HCT116 (cell line): Measurements from ENCODE around the gene SIRPB2. TPM values are rescaled to one million over a fixed set of nuclear protein-coding genes. Genes with fewer than 3 reads are reported as not detected.

Experiments
- ATAC-seq: fragments of 200-7000 bp; cut with Tn5 transposase; 2 replicates; pipeline ENCODE4 v1.9.1; 2020; ENCODE audit warnings: mild to moderate bottlenecking, moderate library complexity
- BruUV-seq: library from RNA; stranded (reverse); fragments of 400-500 nt; replicated peaks from 2 replicates; lab custom pipeline; 2021; lab: Mats Ljungman, UMichigan
- CTCF ChIA-PET: fragments of 300-600 bp; sonication (Branson Sonifier 250); formaldehyde crosslinking; loops from one replicate; lab custom pipeline; 2021; ENCODE audit warnings: antibody characterized with exemption; lab: Charles Lee
- POLR2A ChIA-PET: fragments of 300-600, 350-600 bp; sonication (Branson Sonifier 250); formaldehyde crosslinking; loops from one replicate; lab custom pipeline; 2021; ENCODE audit warnings: antibody characterized with exemption; lab: Charles Lee
- RAD21 ChIA-PET, 2 experiments: fragments of 300-600 bp; sonication (Branson Sonifier 250); formaldehyde crosslinking; loops; one replicate each; lab custom pipeline; 2023; ENCODE audit warnings: low total read pairs in 2 of 2; ENCODE audit not compliant: uncharacterized antibody in 2 of 2, unreplicated experiment in 2 of 2, low non-redundant PET in 1 of 2; lab: Charles Lee
- DNase-seq: peaks from one replicate; pipeline ENCODE4 v3.0.0-alpha.2; 2010; ENCODE audit warnings: low read depth, low spot score
- H2AFZ ChIP-seq: fragments of 200-600 bp; shearing (Covaris generic), sonication (generic); 2 replicates; pipeline ENCODE4 v1.6.1; 2017; ENCODE audit warnings: low read depth, mixed run types, mixed read lengths, antibody characterized with exemption, low read length; ENCODE audit not compliant: poor library complexity, severe bottlenecking
- H3K27ac ChIP-seq: 2 replicates; pipeline ENCODE4 v1.5.1; 2012; ENCODE audit warnings: low read depth, low read length
- H3K27me3 ChIP-seq: fragments of 200-600 bp; sonication (generic); 2 replicates; pipeline ENCODE4 v1.6.1; 2016; ENCODE audit warnings: mixed run types, low read length, mixed read lengths; ENCODE audit not compliant: insufficient read depth
- H3K36me3 ChIP-seq, 2 experiments: fragments of 200-500 bp in 1 of 2; fragments of 200-600 bp in 1 of 2; sonication (Bioruptor generic) in 1 of 2; sonication (generic) in 1 of 2; 2 replicates each; pipeline versions ENCODE4 v1.5.1 to v1.6.1; 2014 to 2016; ENCODE audit warnings: low read length in 2 of 2, inconsistent platforms in 1 of 2, mixed read lengths in 1 of 2, mixed run types in 1 of 2; ENCODE audit not compliant: insufficient read depth in 2 of 2, control insufficient read depth in 1 of 2
- H3K4me1 ChIP-seq, 2 experiments: fragments of 200-600 bp in 1 of 2; sonication (generic) in 1 of 2; 2 replicates each; pipeline versions ENCODE4 v1.5.1 to v1.6.1; 2012 to 2017; ENCODE audit warnings: low read length in 2 of 2, inconsistent platforms in 1 of 2, mild to moderate bottlenecking in 1 of 2, mixed read lengths in 1 of 2, mixed run types in 1 of 2, moderate library complexity in 1 of 2; ENCODE audit not compliant: insufficient read depth in 2 of 2, control insufficient read depth in 1 of 2
- H3K4me2 ChIP-seq: fragments of 200-600 bp; sonication (generic); 2 replicates; pipeline ENCODE4 v1.6.1; 2017; ENCODE audit warnings: mixed run types, low read length, mixed read lengths
- H3K4me3 ChIP-seq, 2 experiments: fragments of 200-600 bp in 1 of 2; sonication (generic) in 1 of 2; replicated peaks in 1 of 2; 2 replicates each; pipeline ENCODE4 v1.5.1; 2011 to 2016; ENCODE audit warnings: low read length in 2 of 2, control low read depth in 1 of 2, low read depth in 1 of 2, mild to moderate bottlenecking in 1 of 2, mixed read lengths in 1 of 2, mixed run types in 1 of 2
- H3K79me2 ChIP-seq: fragments of 200-600 bp; sonication (generic); 2 replicates; pipeline ENCODE4 v1.6.1; 2017; ENCODE audit warnings: mild to moderate bottlenecking, mixed run types, low read length, moderate library complexity, mixed read lengths; ENCODE audit not compliant: insufficient read depth
- H3K9ac ChIP-seq: fragments of 200-600 bp; sonication (generic); 2 replicates; pipeline ENCODE4 v1.6.1; 2016; ENCODE audit warnings: low read length, mixed read lengths
- H3K9me2 ChIP-seq: fragments of 200-600 bp; sonication (generic), shearing (Covaris generic); 2 replicates; pipeline ENCODE4 v1.6.1; 2017; ENCODE audit warnings: mixed run types, mild to moderate bottlenecking, moderate library complexity; ENCODE audit not compliant: insufficient read depth
- H3K9me3 ChIP-seq, 2 experiments: fragments of 200-500 bp in 1 of 2; fragments of 200-600 bp in 1 of 2; sonication (Bioruptor generic) in 1 of 2; sonication (generic) in 1 of 2; 2 replicates each; pipeline ENCODE4 v1.6.1; 2014 to 2017; ENCODE audit warnings: low read length in 2 of 2, mixed read lengths in 2 of 2, inconsistent platforms in 1 of 2, low read depth in 1 of 2, mild to moderate bottlenecking in 1 of 2, mixed run types in 1 of 2, moderate library complexity in 1 of 2; ENCODE audit not compliant: control insufficient read depth in 1 of 2, insufficient read depth in 1 of 2
- H4K20me1 ChIP-seq: fragments of 200-600 bp; sonication (generic), shearing (Covaris generic); 2 replicates; pipeline ENCODE4 v1.6.1; 2017; ENCODE audit warnings: mixed run types, mild to moderate bottlenecking, moderate library complexity; ENCODE audit not compliant: insufficient read depth
- CTCF ChIP-seq, 3 experiments: fragments of 200-600 bp in 1 of 3; sonication (generic) in 1 of 3; IDR thresholded peaks in 2 of 3; conservative IDR thresholded peaks in 1 of 3; 2 replicates each; pipeline ENCODE4 v1.5.1; 2012 to 2017; ENCODE audit warnings: low read depth in 2 of 3, low read length in 2 of 3, antibody characterized with exemption in 1 of 3, borderline replicate concordance in 1 of 3, control low read depth in 1 of 3, mild to moderate bottlenecking in 1 of 3, mixed read lengths in 1 of 3, mixed run types in 1 of 3, moderate library complexity in 1 of 3; ENCODE audit not compliant: insufficient read depth in 1 of 3
- EGR1 ChIP-seq: IDR thresholded peaks from 2 replicates; pipeline ENCODE4 v1.6.1; 2012; ENCODE audit warnings: low read depth
- EZH2 ChIP-seq: fragments of 200-600 bp; sonication (generic); IDR thresholded peaks from 2 replicates; pipeline ENCODE4 v1.6.1; 2017; ENCODE audit warnings: antibody characterized with exemption, mixed run types
- EZH2phosphoT487 ChIP-seq: fragments of 200-600 bp; IDR thresholded peaks from 2 replicates; pipeline ENCODE4 v1.6.1; 2018; ENCODE audit warnings: antibody characterized with exemption, borderline replicate concordance
- FOSL1 ChIP-seq: IDR thresholded peaks from 2 replicates; pipeline ENCODE4 v1.6.1; 2012; ENCODE audit warnings: low read depth
- MAX ChIP-seq: IDR thresholded peaks from 2 replicates; pipeline ENCODE4 v1.6.1; 2012
- POLR2A ChIP-seq: IDR thresholded peaks from 2 replicates; pipeline ENCODE4 v1.7.0; 2011; ENCODE audit warnings: borderline replicate concordance; ENCODE audit not compliant: insufficient read depth, insufficient read length; ENCODE audit errors: extremely low read depth
- POLR2AphosphoS5 ChIP-seq: IDR thresholded peaks from 2 replicates; pipeline ENCODE4 v1.6.1; 2011; ENCODE audit warnings: mild to moderate bottlenecking, low read depth, low read length, moderate library complexity
- REST ChIP-seq: IDR thresholded peaks from 2 replicates; pipeline ENCODE4 v1.6.1; 2012; ENCODE audit warnings: low read depth
- SRF ChIP-seq: IDR thresholded peaks from 2 replicates; pipeline ENCODE4 v1.6.1; 2012; ENCODE audit warnings: low read depth
- TCF7L2 ChIP-seq: IDR thresholded peaks from 2 replicates; pipeline ENCODE4 v1.7.0; 2011; ENCODE audit warnings: borderline replicate concordance, inconsistent platforms; ENCODE audit not compliant: insufficient read depth, insufficient read length; ENCODE audit errors: extremely low read depth
- ZBTB33 ChIP-seq: IDR thresholded peaks from 2 replicates; pipeline ENCODE4 v1.6.1; 2011; ENCODE audit warnings: mild to moderate bottlenecking, low read length, moderate library complexity; ENCODE audit not compliant: insufficient replicate concordance; ENCODE audit errors: extremely low read depth
- ZFX ChIP-seq: fragments of 450-650 bp; IDR thresholded peaks from 2 replicates; pipeline ENCODE4 v1.6.1; 2017
- ZNF274 ChIP-seq: fragments of 200-500 bp; sonication (Bioruptor generic); IDR thresholded peaks from 2 replicates; pipeline ENCODE4 v1.6.1; 2014; ENCODE audit warnings: mild to moderate bottlenecking, low read depth, low read length, inconsistent platforms
- intact Hi-C: fragments of 100-400 bp; cut with micrococcal nuclease; formaldehyde crosslinking; loops from 2 replicates; pipeline ENCODE4 v1.10.0; 2022
- total RNA-seq: library from RNA; stranded (reverse); gene quantifications from one replicate; pipeline ENCODE4 v1.2.1, GENCODE V29; 2021; ENCODE audit not compliant: unreplicated experiment

SIRPB2 gene
- total RNA-seq, 1 experiment from 2014 or later, result not detected

- DNase-seq (no peak), ATAC-seq (no peak)
- H3K79me2 ChIP-seq, result no peaks in the 10 kb centered on the region
- H3K9me3 ChIP-seq, result no peaks in the 10 kb centered on the region
- intact Hi-C loops, result no loop called here
- no peaks in the 10 kb centered on the region for H3K4me1 ChIP-seq
- H3K9ac ChIP-seq, result no peak overlapping the region
- H3K27me3 ChIP-seq, result no peaks in the 10 kb centered on the region
- no peak overlapping the region for H2AFZ ChIP-seq
- TF ChIP-seq FOSL1 (no peak), POLR2AphosphoS5 (no peak), SRF (no peak), ZNF274 (no peak), EZH2 (no peak), ZBTB33 (no peak), REST (no peak), CTCF (IDR thresholded peaks at IDR 0.05 in 2 of 3, conservative IDR thresholded peaks at IDR 0.05 in 1 of 3; ENCODE audit: borderline replicate concordance in 1 of 3, insufficient read depth in 1 of 3, low read depth in 2 of 3, low read length in 2 of 3) (no peak), MAX (no peak), EZH2phosphoT487 (no peak), EGR1 (no peak), POLR2A (no peak), ZFX (no peak), TCF7L2 (no peak)
- POLR2A ChIA-PET, result no interaction called here
- no TSS peak for BruUV-seq
- H3K4me3 ChIP-seq, result no peak overlapping the region
- H3K4me2 ChIP-seq, result no peak overlapping the region
- no peaks in the 10 kb centered on the region for H4K20me1 ChIP-seq
- RAD21 ChIA-PET, result no interaction called here
- H3K9me2 ChIP-seq, result no peaks in the 10 kb centered on the region
- no peak overlapping the region for H3K27ac ChIP-seq
- peaks cover 36 to 48% of the 10 kb centered on the region in 2 experiments for H3K36me3 ChIP-seq
- CTCF ChIA-PET, result no interaction called here
Observed at GRCh38 chr20:1442304-1442703, 48.9 kb downstream of the SIRPB2 start.
